Measurements from ENCODE around the gene DGKQ. TPM values are rescaled to one million over a fixed set of nuclear protein-coding genes. Genes with fewer than 3 reads are reported as not detected.
"Not testable (repeated sequence)": the region's sequence is repeated elsewhere in the genome, so short reads cannot be mapped to it uniquely, and the experiment has no call there.

The DGKQ gene
- total RNA-seq, 2 donors from 2014 or later: 3.1 to 4.8 TPM

DNA sequence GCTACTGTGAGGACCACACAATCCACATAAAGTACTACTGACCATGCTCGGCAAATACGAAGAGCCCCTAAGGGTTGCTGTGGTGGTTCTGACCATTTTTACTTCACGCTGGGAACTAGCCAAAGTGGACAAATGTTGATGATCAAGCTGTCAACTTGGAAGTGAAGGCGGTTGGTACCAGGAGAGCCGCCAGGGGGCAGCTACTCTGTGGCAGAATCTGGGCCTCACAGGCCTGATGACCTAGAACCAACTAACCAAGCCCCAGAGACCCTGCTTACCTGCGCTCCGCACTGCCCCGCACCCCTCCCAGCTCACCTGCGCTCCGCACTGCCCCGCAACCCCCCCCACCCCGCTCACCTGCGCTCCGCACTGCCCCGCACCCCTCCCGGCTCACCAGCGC, 46.8 kb downstream of the DGKQ start:
- H3K27me3 ChIP-seq: no peaks in the 10 kb centered on the region
- H3K9me3 ChIP-seq: no peaks in the 10 kb centered on the region
- no peak overlapping the region for H3K27ac ChIP-seq
- TF ChIP-seq, protein P1, sequence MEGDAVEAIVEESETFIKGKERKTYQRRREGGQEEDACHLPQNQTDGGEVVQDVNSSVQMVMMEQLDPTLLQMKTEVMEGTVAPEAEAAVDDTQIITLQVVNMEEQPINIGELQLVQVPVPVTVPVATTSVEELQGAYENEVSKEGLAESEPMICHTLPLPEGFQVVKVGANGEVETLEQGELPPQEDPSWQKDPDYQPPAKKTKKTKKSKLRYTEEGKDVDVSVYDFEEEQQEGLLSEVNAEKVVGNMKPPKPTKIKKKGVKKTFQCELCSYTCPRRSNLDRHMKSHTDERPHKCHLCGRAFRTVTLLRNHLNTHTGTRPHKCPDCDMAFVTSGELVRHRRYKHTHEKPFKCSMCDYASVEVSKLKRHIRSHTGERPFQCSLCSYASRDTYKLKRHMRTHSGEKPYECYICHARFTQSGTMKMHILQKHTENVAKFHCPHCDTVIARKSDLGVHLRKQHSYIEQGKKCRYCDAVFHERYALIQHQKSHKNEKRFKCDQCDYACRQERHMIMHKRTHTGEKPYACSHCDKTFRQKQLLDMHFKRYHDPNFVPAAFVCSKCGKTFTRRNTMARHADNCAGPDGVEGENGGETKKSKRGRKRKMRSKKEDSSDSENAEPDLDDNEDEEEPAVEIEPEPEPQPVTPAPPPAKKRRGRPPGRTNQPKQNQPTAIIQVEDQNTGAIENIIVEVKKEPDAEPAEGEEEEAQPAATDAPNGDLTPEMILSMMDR (IDR thresholded peaks at IDR 0.05): no peak
- DNase-seq (ENCODE audit: low spot score): no peak
- H3K4me1 ChIP-seq: peaks cover 0 to 57% of the 10 kb centered on the region in 2 donors
- H3K36me3 ChIP-seq: no peaks in the 10 kb centered on the region
- no peak overlapping the region for H3K4me3 ChIP-seq

DNA sequence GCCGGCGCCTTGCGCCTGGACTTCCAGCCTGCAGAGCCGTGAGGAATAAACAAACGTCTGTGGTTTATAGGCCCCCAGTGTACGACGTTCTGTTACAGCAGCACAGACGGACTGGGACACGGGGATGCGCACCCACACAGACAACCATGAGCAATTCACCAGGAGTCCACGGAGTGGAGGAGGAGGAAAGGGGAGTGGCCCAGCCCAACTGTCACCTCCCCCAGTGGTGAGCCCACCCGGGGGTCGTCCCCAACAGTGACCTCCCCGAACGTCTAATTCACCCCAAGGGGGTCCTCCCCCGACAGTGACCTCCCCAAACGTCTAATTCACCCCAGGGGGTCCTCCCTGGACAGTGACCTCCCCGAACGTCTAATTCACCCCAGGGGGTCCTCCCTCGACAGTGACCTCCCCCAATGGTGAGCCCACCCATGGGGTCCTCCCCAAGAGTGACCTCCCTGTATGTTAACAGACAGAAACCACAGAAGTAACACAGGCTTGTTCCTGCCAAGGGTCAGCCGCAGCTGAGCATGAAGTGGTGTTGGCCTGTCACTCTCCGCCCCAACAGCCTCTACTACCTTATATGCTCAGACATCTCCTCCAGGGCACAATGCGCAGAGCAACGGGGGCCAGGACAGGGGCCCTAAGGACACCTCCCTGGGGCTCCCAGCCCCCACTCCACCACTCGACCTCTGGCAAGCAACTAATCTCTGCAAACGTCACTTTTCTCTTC, 47.4 kb downstream of the DGKQ start:
- Histone ChIP-seq H3K4me3 (no peak overlapping the region), H3K27me3 (no peaks in the 10 kb centered on the region), H3K36me3 (no peaks in the 10 kb centered on the region), H3K27ac (no peak overlapping the region), H3K9me3 (no peaks in the 10 kb centered on the region), H3K4me1 (peaks cover 0 to 51% of the 10 kb centered on the region in 2 donors)
- DNase-seq (ENCODE audit: low spot score): no peak
- TF ChIP-seq, protein P1 (IDR thresholded peaks at IDR 0.05): no peak

- TF ChIP-seq, protein P1 (IDR thresholded peaks at IDR 0.05): no peak
- H3K36me3 ChIP-seq: no peaks in the 10 kb centered on the region
- H3K27me3 ChIP-seq: no peaks in the 10 kb centered on the region
- H3K27ac ChIP-seq: no peak overlapping the region
- peaks cover 0 to 43% of the 10 kb centered on the region in 2 donors for H3K4me1 ChIP-seq
- H3K4me3 ChIP-seq: no peak overlapping the region
- no peak for DNase-seq (ENCODE audit: low spot score)
- H3K9me3 ChIP-seq: no peaks in the 10 kb centered on the region
These were observed 48.2 kb downstream of the DGKQ start for GRCh38 chr4:925171-925570.

GRCh38 chr4:924107-925096, 49.0 kb downstream of the DGKQ start:
- Histone ChIP-seq H3K4me1 (peaks cover 0 to 35% of the 10 kb centered on the region in 2 donors), H3K9me3 (no peaks in the 10 kb centered on the region), H3K4me3 (no peak overlapping the region), H3K27me3 (no peaks in the 10 kb centered on the region), H3K27ac (no peak overlapping the region), H3K36me3 (no peaks in the 10 kb centered on the region)
- no peak for DNase-seq (ENCODE audit: low spot score)
- TF ChIP-seq, protein P1 (IDR thresholded peaks at IDR 0.05): no peak

GRCh38 chr4:921830-922331, 51.5 kb downstream of the DGKQ start:
- TF ChIP-seq, protein P1 (IDR thresholded peaks at IDR 0.05): no peak
- Histone ChIP-seq H3K36me3 (no peaks in the 10 kb centered on the region), H3K4me1 (peaks cover 0 to 21% of the 10 kb centered on the region in 2 donors), H3K9me3 (no peaks in the 10 kb centered on the region), H3K27me3 (no peaks in the 10 kb centered on the region), H3K27ac (no peak overlapping the region), H3K4me3 (no peak overlapping the region)
- DNase-seq (ENCODE audit: low spot score): no peak

- H3K27me3 ChIP-seq; DNase-seq (ENCODE audit: low spot score); H3K4me1 ChIP-seq; H3K4me3 ChIP-seq; H3K36me3 ChIP-seq; H3K9me3 ChIP-seq; H3K27ac ChIP-seq: not testable (repeated sequence)
These were observed 54.2 kb downstream of the DGKQ start for GRCh38 chr4:919004-919680.

- H3K27ac ChIP-seq; H3K4me1 ChIP-seq; H3K9me3 ChIP-seq; H3K36me3 ChIP-seq; DNase-seq (ENCODE audit: low spot score); H3K4me3 ChIP-seq; H3K27me3 ChIP-seq: not testable (repeated sequence)
These were observed 54.8 kb downstream of the DGKQ start for GRCh38 chr4:918591-918990.
